Nephron (organoid): ENCODE results near the gene ZNF275.

Experiments
- H3K27ac Mint-ChIP-seq, 3 experiments: 2 replicates each; pipeline ENCODE4 v1.8.0; 2020; ENCODE audit warnings: mixed read lengths in 3 of 3, mild to moderate bottlenecking in 2 of 3, moderate library complexity in 1 of 3
- H3K27me3 Mint-ChIP-seq: 2 replicates; pipeline ENCODE4 v1.8.0; 2021; ENCODE audit warnings: low read depth, mild to moderate bottlenecking, moderate library complexity, mixed read lengths
- H3K36me3 Mint-ChIP-seq: 2 replicates; pipeline ENCODE4 v1.8.0; 2020; ENCODE audit warnings: low read depth, mixed read lengths
- H3K4me1 Mint-ChIP-seq: 2 replicates; pipeline ENCODE4 v1.8.0; 2020; ENCODE audit warnings: mixed read lengths
- H3K4me3 Mint-ChIP-seq, 3 experiments: 2 replicates each; pipeline ENCODE4 v1.8.0; 2020; ENCODE audit warnings: mild to moderate bottlenecking in 3 of 3, mixed read lengths in 3 of 3, moderate library complexity in 2 of 3
- H3K9me3 Mint-ChIP-seq: 2 replicates; pipeline ENCODE4 v1.8.0; 2020; ENCODE audit warnings: mixed read lengths
- CTCF ChIP-seq, 3 experiments: fragments of 200-600 bp; sonication (generic); IDR thresholded peaks; one replicate each; pipeline ENCODE4 v1.5.0; 2021; ENCODE audit warnings: antibody characterized with exemption in 3 of 3; ENCODE audit not compliant: unreplicated experiment in 3 of 3

Gene ZNF275

GRCh38 chrX:153370293-153371055 lies 36.5 kb downstream of the ZNF275 start:
- Mint-ChIP-seq H3K27ac (peak overlapping the region; percentile 64 to 81 (median 74)), H3K4me3 (no peak overlapping the region), H3K9me3 (peaks cover 16% of the 10 kb centered on the region), H3K36me3 (no peaks in the 10 kb centered on the region), H3K4me1 (peaks cover 8% of the 10 kb centered on the region), H3K27me3 (no peaks in the 10 kb centered on the region)
- no peak for TF ChIP-seq CTCF (IDR thresholded peaks at IDR 0.05; ENCODE audit: unreplicated experiment in 3 of 3)

GRCh38 chrX:153371256-153371655 lies 37.3 kb downstream of the ZNF275 start:
- Mint-ChIP-seq H3K27me3 (no peaks in the 10 kb centered on the region), H3K4me1 (peaks cover 8% of the 10 kb centered on the region), H3K36me3 (no peaks in the 10 kb centered on the region), H3K27ac (peak overlapping the region; percentile 64 to 81 (median 74)), H3K4me3 (no peak overlapping the region), H3K9me3 (peaks cover 16% of the 10 kb centered on the region)
- TF ChIP-seq CTCF (IDR thresholded peaks at IDR 0.05; ENCODE audit: unreplicated experiment in 3 of 3), result no peak

- no peak for TF ChIP-seq CTCF (IDR thresholded peaks at IDR 0.05; ENCODE audit: unreplicated experiment in 3 of 3)
- Mint-ChIP-seq H3K9me3 (peaks cover 29% of the 10 kb centered on the region), H3K4me3 (no peak overlapping the region), H3K27ac (peak overlapping the region in 1 of 3 experiments; percentile 41), H3K4me1 (peaks cover 8% of the 10 kb centered on the region), H3K27me3 (no peaks in the 10 kb centered on the region), H3K36me3 (no peaks in the 10 kb centered on the region)
Measured at GRCh38 chrX:153372949-153373348, 39.0 kb downstream of the ZNF275 start.

- no peak for TF ChIP-seq CTCF (IDR thresholded peaks at IDR 0.05; ENCODE audit: unreplicated experiment in 3 of 3)
- Mint-ChIP-seq H3K36me3 (no peaks in the 10 kb centered on the region), H3K27ac (no peak overlapping the region), H3K4me1 (peaks cover 8% of the 10 kb centered on the region), H3K9me3 (peaks cover 29% of the 10 kb centered on the region), H3K27me3 (no peaks in the 10 kb centered on the region), H3K4me3 (no peak overlapping the region)
Measured at GRCh38 chrX:153374426-153374825, 40.5 kb downstream of the ZNF275 start.

GRCh38 chrX:153375571-153375970 lies 41.6 kb downstream of the ZNF275 start:
- H3K36me3 Mint-ChIP-seq, result no peaks in the 10 kb centered on the region
- no peak overlapping the region for H3K4me3 Mint-ChIP-seq
- no peak for TF ChIP-seq CTCF (IDR thresholded peaks at IDR 0.05; ENCODE audit: unreplicated experiment in 3 of 3)
- no peak overlapping the region for H3K27ac Mint-ChIP-seq
- no peaks in the 10 kb centered on the region for H3K27me3 Mint-ChIP-seq
- peaks cover 8% of the 10 kb centered on the region for H3K4me1 Mint-ChIP-seq
- H3K9me3 Mint-ChIP-seq, result peaks cover 28% of the 10 kb centered on the region

- no peaks in the 10 kb centered on the region for H3K27me3 Mint-ChIP-seq
- H3K4me1 Mint-ChIP-seq, result no peaks in the 10 kb centered on the region
- H3K27ac Mint-ChIP-seq, result no peak overlapping the region
- H3K4me3 Mint-ChIP-seq, result no peak overlapping the region
- peaks cover 28% of the 10 kb centered on the region for H3K9me3 Mint-ChIP-seq
- no peaks in the 10 kb centered on the region for H3K36me3 Mint-ChIP-seq
- no peak for TF ChIP-seq CTCF (IDR thresholded peaks at IDR 0.05; ENCODE audit: unreplicated experiment in 3 of 3)
Measured at GRCh38 chrX:153377727-153378126, 43.8 kb downstream of the ZNF275 start.
